RWPE1 (cell line): ENCODE data around the gene MYH14.

Experiments used
- CTCF ChIA-PET: fragments of 350-600 bp; sonication (Branson Sonifier 250); formaldehyde crosslinking; extraction: SDS; loops from one replicate; lab custom pipeline; 2021; lab: Yijun Ruan, JAX
- POLR2A ChIA-PET: fragments of 400-600 bp; formaldehyde crosslinking; extraction: SDS; loops from one replicate; lab custom pipeline; 2020; ENCODE audit warnings: antibody characterized with exemption; ENCODE audit not compliant: low non-redundant PET; lab: Yijun Ruan, JAX
- DNase-seq: peaks from one replicate; pipeline ENCODE4 v3.0.0; 2012; ENCODE audit warnings: low spot score
- H3K27ac ChIP-seq: fragments of 450-650 bp; 2 replicates; pipeline ENCODE4 v1.5.1; 2017
- TF ChIP-seq, protein P1 (sequence below): fragments of 450-650 bp; conservative IDR thresholded peaks from 2 replicates; pipeline ENCODE4 v1.5.1; 2017; ENCODE audit warnings: low read depth, mild to moderate bottlenecking

The MYH14 gene

GRCh38 chr19:50203281-50204080 is at the start of gene MYH14:
MYH14 (plus strand) TSS chr19:50203622; CDS start chr19:50210366, 6,744 bp downstream.
- ChIA-PET CTCF (interaction anchor here (0.6 kb wide), 1 partner anchor 13 kb away, joined by 4 read pairs; no protein-coding TSS in a partner anchor), POLR2A (no interaction called here)
- no peak within 1 kb of the TSS for H3K27ac ChIP-seq

GRCh38 chr19:50154529-50154928 is 48.9 kb upstream of the MYH14 start:
- TF ChIP-seq, protein P1, sequence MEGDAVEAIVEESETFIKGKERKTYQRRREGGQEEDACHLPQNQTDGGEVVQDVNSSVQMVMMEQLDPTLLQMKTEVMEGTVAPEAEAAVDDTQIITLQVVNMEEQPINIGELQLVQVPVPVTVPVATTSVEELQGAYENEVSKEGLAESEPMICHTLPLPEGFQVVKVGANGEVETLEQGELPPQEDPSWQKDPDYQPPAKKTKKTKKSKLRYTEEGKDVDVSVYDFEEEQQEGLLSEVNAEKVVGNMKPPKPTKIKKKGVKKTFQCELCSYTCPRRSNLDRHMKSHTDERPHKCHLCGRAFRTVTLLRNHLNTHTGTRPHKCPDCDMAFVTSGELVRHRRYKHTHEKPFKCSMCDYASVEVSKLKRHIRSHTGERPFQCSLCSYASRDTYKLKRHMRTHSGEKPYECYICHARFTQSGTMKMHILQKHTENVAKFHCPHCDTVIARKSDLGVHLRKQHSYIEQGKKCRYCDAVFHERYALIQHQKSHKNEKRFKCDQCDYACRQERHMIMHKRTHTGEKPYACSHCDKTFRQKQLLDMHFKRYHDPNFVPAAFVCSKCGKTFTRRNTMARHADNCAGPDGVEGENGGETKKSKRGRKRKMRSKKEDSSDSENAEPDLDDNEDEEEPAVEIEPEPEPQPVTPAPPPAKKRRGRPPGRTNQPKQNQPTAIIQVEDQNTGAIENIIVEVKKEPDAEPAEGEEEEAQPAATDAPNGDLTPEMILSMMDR, result no peak
- POLR2A ChIA-PET, result no interaction called here
- no peak overlapping the region for H3K27ac ChIP-seq
- CTCF ChIA-PET, result interaction anchor here (0.6 kb wide), 1 partner anchor 160 kb away, joined by 4 read pairs; no protein-coding TSS in a partner anchor
- DNase-seq, result no peak

More at GRCh38 chr19:50203281-50204080, at the start of gene MYH14:
- peak; percentile 92 for DNase-seq
- TF ChIP-seq, protein P1, result no peak

- POLR2A ChIA-PET, result no interaction called here
- CTCF ChIA-PET, result interaction anchor here (0.6 to 0.9 kb wide), 2 partner anchors 25 to 104 kb away, joined by 3 to 4 read pairs; no protein-coding TSS in a partner anchor
- TF ChIP-seq, protein P1, result no peak
- no peak for DNase-seq
- no peak overlapping the region for H3K27ac ChIP-seq
Measured at GRCh38 chr19:50155520-50156109, 47.8 kb upstream of the MYH14 start.

DNA sequence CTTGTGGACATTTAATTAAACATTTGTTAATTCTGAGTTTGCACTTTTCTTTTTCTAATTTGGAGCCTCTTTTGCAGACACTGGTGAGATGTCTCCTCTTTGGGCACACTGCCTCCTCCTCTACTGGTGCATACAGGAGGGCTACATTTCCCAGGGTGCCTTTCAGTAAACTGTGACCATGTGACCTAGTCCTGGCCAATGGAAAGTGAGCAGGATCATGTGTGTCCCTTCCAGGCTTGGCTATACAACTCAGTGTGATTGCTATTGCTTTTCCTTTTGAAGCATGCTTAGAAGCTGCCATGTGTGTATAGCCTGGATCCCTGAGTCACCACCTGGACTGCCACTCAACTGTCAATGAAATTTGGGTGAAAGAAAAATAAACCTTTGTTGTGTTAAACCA is 44.8 kb upstream of the MYH14 start:
- ChIA-PET CTCF (interaction anchor here (0.6 kb wide), 1 partner anchor 79 kb away, joined by 3 read pairs; no protein-coding TSS in a partner anchor), POLR2A (no interaction called here)
- TF ChIP-seq, protein P1, result no peak
- DNase-seq, result no peak
- no peak overlapping the region for H3K27ac ChIP-seq

- CTCF ChIA-PET, result interaction anchor here (0.6 to 0.9 kb wide), 2 partner anchors 12 to 78 kb away, joined by 3 to 11 read pairs; no protein-coding TSS in a partner anchor
- TF ChIP-seq, protein P1, result no peak
- DNase-seq, result no peak
- no peak overlapping the region for H3K27ac ChIP-seq
- POLR2A ChIA-PET, result no interaction called here
Measured at GRCh38 chr19:50159078-50159477, 44.3 kb upstream of the MYH14 start.

GRCh38 chr19:50162988-50163387 is 40.4 kb upstream of the MYH14 start, which contains the start of gene IZUMO2:
IZUMO2 (minus strand) TSS chr19:50163281; CDS start chr19:50163194, 87 bp downstream.
- ChIA-PET CTCF (no interaction called here), POLR2A (no interaction called here)
- no peak within 1 kb of the TSS for H3K27ac ChIP-seq
- no peak for DNase-seq
- TF ChIP-seq, protein P1, result no peak
